Heart left ventricle (tissue), 13 donors: ENCODE measurements around the gene KRTAP4-9.

Experiments
- CTCF ChIP-seq, 12 donors: fragments of 200-600 bp; sonication (generic) in 4 of 12; IDR thresholded peaks; one replicate each; pipeline versions ENCODE4 v1.5.0 to v1.8.0; 2018 to 2022; ENCODE audit warnings: antibody characterized with exemption in 12 of 12, mild to moderate bottlenecking in 5 of 12
- POLR2A ChIP-seq, 2 donors: fragments of 450-650 bp; IDR thresholded peaks; one replicate each; pipeline ENCODE4 v1.6.1; 2017; ENCODE audit warnings: antibody characterized with exemption in 2 of 2, mild to moderate bottlenecking in 2 of 2, moderate library complexity in 2 of 2
- donor health status: ischemic (EF 13 %, LVEDD 7.1; RV severe dilation, severe dysfunction).
- donor health status: DM: no; HTN: yes; CAD: no.
- donor health status: DM: no; HTN: no; CAD: no.
- donor health status: ischemic (EF 25% LVEDD 6.9; RV normal size, moderate dysfunction).
- donor health status: ischemic (EF 25% LVEDD 5.7; RV mildly dilated, moderate dysfunction).
- donor health status: ischemic (EF 35%, LVEDD 5.7; RV mildly dilated, moderate dysfunction).
- donor health status: nonischemic (EF 11% LVEDD 7.7; RV severe dilation, severe dysfunction).
- donor health status: DM: yes; HTN: yes; CAD: no.
- donor health status: PGD.
- donor health status: ischemic (EF 29% LVEDD 5.4; RV normal size, mild dysfunction).
- donor health status: nonischemic (EF 23%, LVEDD 6.1; RV moderate dilation, normal function).

GRCh38 chr17:41126412-41126811, 21.2 kb downstream of the KRTAP4-9 start:
- no peak for TF ChIP-seq CTCF (IDR thresholded peaks at IDR 0.05)
- no peak for TF ChIP-seq POLR2A (IDR thresholded peaks at IDR 0.05)
